Stimulated activated CD4-positive, alpha-beta T cell treated with anti-CD3 and anti-CD28 coated beads, TNF-alpha, amount 100 ng/mL, for 1 hour (primary cell): ENCODE measurements around the gene SLC2A3.
"Not testable (repeated sequence)": the region's sequence is repeated elsewhere in the genome, so short reads cannot be mapped to it uniquely, and the experiment has no call there.

Source experiments
- DNase-seq, 3 donors: peaks; one replicate each; pipeline ENCODE4 v3.0.0-alpha.2; 2020; ENCODE audit warnings: low read depth in 3 of 3, low spot score in 1 of 3

The SLC2A3 gene

GRCh38 chr12:7935590-7936581, at the start of gene SLC2A3:
Gene SLC2A3, minus strand, starts transcription at chr12:7936187. Its CDS starts 153 bp downstream, at chr12:7936034.
- DNase-seq: peak; percentile 47 to 73 (median 61)

GRCh38 chr12:7984900-7985299, 48.9 kb upstream of the SLC2A3 start:
- DNase-seq: no peak

- not testable (repeated sequence) for DNase-seq
Measured at GRCh38 chr12:7983460-7983859, 47.5 kb upstream of the SLC2A3 start.

GRCh38 chr12:7983019-7983418, 47.0 kb upstream of the SLC2A3 start:
- DNase-seq: not testable (repeated sequence)

- DNase-seq: not testable (repeated sequence)
Measured at GRCh38 chr12:7982332-7982735, 46.3 kb upstream of the SLC2A3 start.

GRCh38 chr12:7981446-7981845, 45.5 kb upstream of the SLC2A3 start:
- no peak for DNase-seq

GRCh38 chr12:7977351-7978124, 41.6 kb upstream of the SLC2A3 start:
- DNase-seq: not testable (repeated sequence)

GRCh38 chr12:7973457-7973825, 37.5 kb upstream of the SLC2A3 start:
- DNase-seq: no peak

- DNase-seq: no peak
Measured at GRCh38 chr12:7972734-7973456, 36.9 kb upstream of the SLC2A3 start.

GRCh38 chr12:7972269-7972668, 36.3 kb upstream of the SLC2A3 start:
- not testable (repeated sequence) for DNase-seq

- not testable (repeated sequence) for DNase-seq
Measured at GRCh38 chr12:7971765-7972164, 35.8 kb upstream of the SLC2A3 start.

- peak; percentile 47 to 86 (median 57) for DNase-seq
Measured at GRCh38 chr12:7970475-7971252, 34.7 kb upstream of the SLC2A3 start.

GRCh38 chr12:7966563-7966962, 30.6 kb upstream of the SLC2A3 start:
- no peak for DNase-seq

GRCh38 chr12:7964669-7965068, 28.7 kb upstream of the SLC2A3 start:
- not testable (repeated sequence) for DNase-seq

GRCh38 chr12:7961395-7962178, 25.6 kb upstream of the SLC2A3 start:
- no peak for DNase-seq

- DNase-seq: peak in 1 of 3 donors; percentile 7
Measured at GRCh38 chr12:7959701-7960121, 23.7 kb upstream of the SLC2A3 start.

- DNase-seq: no peak
Measured at GRCh38 chr12:7959278-7959677, 23.3 kb upstream of the SLC2A3 start.

- not testable (repeated sequence) for DNase-seq
Measured at GRCh38 chr12:7954877-7955276, 18.9 kb upstream of the SLC2A3 start.

- DNase-seq: not testable (repeated sequence)
Measured at GRCh38 chr12:7954418-7954817, 18.4 kb upstream of the SLC2A3 start.
